HFFc6 (cell line): Measurements from ENCODE around the gene F12. TPM values are rescaled to one million over a fixed set of nuclear protein-coding genes. Genes with fewer than 3 reads are reported as not detected.
A peak's percentile ranks its signal among the peaks of the same experiment; 100 is the strongest.

Experiments used
- DNase-seq: peaks from one replicate; pipeline ENCODE4 v3.0.0-alpha.2; 2018
- H3K27ac Mint-ChIP-seq: 2 replicates; pipeline ENCODE4 v1.8.0; 2020; ENCODE audit warnings: mild to moderate bottlenecking, mixed read lengths
- H3K27me3 Mint-ChIP-seq: 2 replicates; pipeline ENCODE4 v1.8.0; 2021; ENCODE audit warnings: mild to moderate bottlenecking, moderate library complexity, mixed read lengths; ENCODE audit not compliant: insufficient read depth
- H3K36me3 Mint-ChIP-seq: 2 replicates; pipeline ENCODE4 v1.8.0; 2021; ENCODE audit warnings: low read depth, mixed read lengths
- H3K4me1 Mint-ChIP-seq: 2 replicates; pipeline ENCODE4 v1.8.0; 2020; ENCODE audit warnings: low read depth, mixed read lengths
- H3K4me3 Mint-ChIP-seq: 2 replicates; pipeline ENCODE4 v1.8.0; 2020; ENCODE audit warnings: mild to moderate bottlenecking, moderate library complexity, mixed read lengths
- H3K9me3 Mint-ChIP-seq: 2 replicates; pipeline ENCODE4 v1.8.0; 2020; ENCODE audit warnings: mild to moderate bottlenecking, mixed read lengths
- CTCF ChIP-seq: fragments of 200-600 bp; sonication (generic); IDR thresholded peaks from 2 replicates; pipeline ENCODE4 v1.5.0; 2021; ENCODE audit warnings: antibody characterized with exemption, mild to moderate bottlenecking
- total RNA-seq, 6 experiments: library from RNA; stranded (reverse); fragmentation: NEBNext Ultra II Directional; extraction: Animal tissue kit (Norgen Biotek cat#: 25700); gene quantifications; 2 replicates in 1 of 6; 3 replicates in 5 of 6; pipeline ENCODE4 v1.2.3, GENCODE V29; 2021

The F12 gene
- total RNA-seq, 6 experiments from 2014 or later = 0.63 to 1.2 (median 0.87) TPM

GRCh38 chr5:177429248-177430040 lies 20.1 kb upstream of the F12 start:
- Mint-ChIP-seq H3K4me1 (peaks cover 27% of the 10 kb centered on the region), H3K27me3 (peaks cover 2% of the 10 kb centered on the region), H3K27ac (0 out of 2 replicates have a peak overlapping the region, but pooled peaks have one; percentile 29), H3K9me3 (no peaks in the 10 kb centered on the region), H3K4me3 (no peak overlapping the region), H3K36me3 (no peaks in the 10 kb centered on the region; the same call in 1 of the 2 replicates)
- no peak for DNase-seq
- no peak for TF ChIP-seq CTCF

- Mint-ChIP-seq H3K27ac (0 out of 2 replicates have a peak overlapping the region, but pooled peaks have one; percentile 29), H3K9me3 (no peaks in the 10 kb centered on the region), H3K27me3 (peaks cover 2% of the 10 kb centered on the region), H3K4me1 (peaks cover 27% of the 10 kb centered on the region), H3K36me3 (no peaks in the 10 kb centered on the region; the same call in 1 of the 2 replicates), H3K4me3 (no peak overlapping the region)
- DNase-seq = no peak
- TF ChIP-seq CTCF = no peak
Observed at GRCh38 chr5:177428574-177429217, 19.3 kb upstream of the F12 start.

GRCh38 chr5:177427919-177428573 lies 18.7 kb upstream of the F12 start:
- peak overlapping the region; percentile 90 for H3K4me3 Mint-ChIP-seq
- H3K36me3 Mint-ChIP-seq = no peaks in the 10 kb centered on the region; the same call in 1 of the 2 replicates
- peak overlapping the region; percentile 77 for H3K27ac Mint-ChIP-seq
- no peaks in the 10 kb centered on the region for H3K9me3 Mint-ChIP-seq
- no peak for TF ChIP-seq CTCF
- H3K27me3 Mint-ChIP-seq = peaks cover 2% of the 10 kb centered on the region
- H3K4me1 Mint-ChIP-seq = peaks cover 27% of the 10 kb centered on the region
- DNase-seq = no peak

GRCh38 chr5:177427211-177427822 lies 18.0 kb upstream of the F12 start:
- peaks cover 2% of the 10 kb centered on the region for H3K27me3 Mint-ChIP-seq
- H3K27ac Mint-ChIP-seq = peak overlapping the region; percentile 77
- H3K4me1 Mint-ChIP-seq = peaks cover 27% of the 10 kb centered on the region
- peak; percentile 12 for DNase-seq
- no peaks in the 10 kb centered on the region for H3K9me3 Mint-ChIP-seq
- no peaks in the 10 kb centered on the region; the same call in 1 of the 2 replicates for H3K36me3 Mint-ChIP-seq
- H3K4me3 Mint-ChIP-seq = peak overlapping the region; percentile 90
- TF ChIP-seq CTCF = no peak

- peaks cover 27% of the 10 kb centered on the region for H3K4me1 Mint-ChIP-seq
- H3K27me3 Mint-ChIP-seq = peaks cover 2% of the 10 kb centered on the region
- no peaks in the 10 kb centered on the region for H3K9me3 Mint-ChIP-seq
- H3K36me3 Mint-ChIP-seq = no peaks in the 10 kb centered on the region; the same call in 1 of the 2 replicates
- H3K27ac Mint-ChIP-seq = peak within 1 kb of the TSS; percentile 94
- peak within 1 kb of the TSS; percentile 90 for H3K4me3 Mint-ChIP-seq
- DNase-seq = no peak
- TF ChIP-seq CTCF = no peak
Observed at GRCh38 chr5:177426566-177427210, 17.3 kb upstream of the F12 start, which contains the start of gene GRK6. Gene GRK6 (plus strand): TSS chr5:177426676. CDS start chr5:177426846, 170 bp downstream.
